IPS DF 6.9 (cell line): ENCODE results near the gene PREP.
"Not testable (repeated sequence)": the region's sequence is repeated elsewhere in the genome, so short reads cannot be mapped to it uniquely, and the experiment has no call there.

ENCODE experiments used
- DNase-seq: peaks from one replicate; pipeline ENCODE4 v3.0.0-alpha.2; 2013; ENCODE audit warnings: low read depth, low spot score
- H3K27ac ChIP-seq: one replicate; pipeline ENCODE4 v1.5.1; 2013; ENCODE audit warnings: low read length, control low read depth
- H3K27me3 ChIP-seq: 2 replicates; pipeline ENCODE4 v1.6.1; 2013; ENCODE audit warnings: mild to moderate bottlenecking, low read length; ENCODE audit not compliant: control insufficient read depth, insufficient read depth
- H3K36me3 ChIP-seq: 2 replicates; pipeline ENCODE4 v1.6.1; 2013; ENCODE audit warnings: low read length; ENCODE audit not compliant: control insufficient read depth, insufficient read depth
- H3K4me1 ChIP-seq: 2 replicates; pipeline ENCODE4 v1.6.1; 2013; ENCODE audit warnings: low read length; ENCODE audit not compliant: control insufficient read depth, insufficient read depth
- H3K4me3 ChIP-seq: 2 replicates; pipeline ENCODE4 v1.5.1; 2013; ENCODE audit warnings: mild to moderate bottlenecking, low read length
- H3K9me3 ChIP-seq: 2 replicates; pipeline ENCODE4 v1.6.1; 2013; ENCODE audit warnings: low read length, inconsistent platforms; ENCODE audit not compliant: control insufficient read depth, insufficient read depth
- WGBS: extraction: QIAGEN DNeasy Blood & Tissue Kit; methylation state at CpG from one replicate; pipeline ENCODE4 v1.1.7; 2013; ENCODE audit warnings: mixed read lengths, missing lambda C conversion rate; ENCODE audit not compliant: insufficient read length, insufficient coverage; 5-methylcytosine and 5-hydroxymethylcytosine counted together

The PREP gene

DNA sequence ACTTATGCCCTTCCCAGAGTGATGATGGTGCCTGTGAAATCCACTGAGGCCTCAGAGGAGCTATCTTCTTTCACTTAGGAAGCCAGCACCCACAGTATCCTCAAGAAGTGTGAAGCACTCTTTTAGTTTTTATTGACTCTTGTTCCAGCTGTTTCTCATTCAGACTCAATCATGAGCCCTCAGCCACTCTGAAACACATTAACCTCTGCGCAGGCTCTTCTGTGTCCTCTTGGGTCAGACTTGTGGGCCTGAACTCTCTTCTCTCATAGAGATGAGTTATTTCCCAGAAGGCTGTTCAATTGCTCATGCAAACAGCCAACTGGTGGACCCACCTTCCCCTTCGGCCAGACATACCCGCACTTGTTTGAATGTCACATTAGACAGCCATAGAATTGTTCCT is 27.8 kb upstream of the PREP start:
- Histone ChIP-seq H3K27ac (no peak overlapping the region), H3K4me1 (no peaks in the 10 kb centered on the region), H3K27me3 (no peaks in the 10 kb centered on the region), H3K9me3 (no peaks in the 10 kb centered on the region), H3K36me3 (no peaks in the 10 kb centered on the region), H3K4me3 (no peak overlapping the region)
- no CpG with 5 or more reads among the region's 3 CpGs for WGBS
- DNase-seq = no peak

DNA sequence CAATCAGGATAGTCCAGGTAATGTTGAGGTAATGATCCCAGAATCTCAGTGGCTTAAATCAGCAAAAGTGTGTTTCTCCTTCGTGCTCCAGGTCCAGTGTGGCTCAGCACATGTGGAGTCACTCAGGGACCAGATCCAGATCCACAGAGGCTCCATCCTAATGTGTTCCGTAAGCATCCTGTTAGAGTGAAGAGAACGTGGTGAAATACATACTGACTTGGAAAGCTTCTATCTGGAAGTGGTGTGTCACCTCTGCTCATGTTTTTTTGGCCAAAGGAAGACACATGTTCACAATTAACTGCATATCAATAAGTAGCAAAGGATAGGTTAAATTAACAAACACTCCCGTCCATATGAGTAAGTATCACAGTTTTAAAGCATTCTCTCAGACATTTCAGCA is 26.8 kb upstream of the PREP start:
- no peak overlapping the region for H3K4me3 ChIP-seq
- no CpG with 5 or more reads among the region's 4 CpGs for WGBS
- H3K36me3 ChIP-seq = no peaks in the 10 kb centered on the region
- H3K4me1 ChIP-seq = no peaks in the 10 kb centered on the region
- no peak for DNase-seq
- no peak overlapping the region for H3K27ac ChIP-seq
- no peaks in the 10 kb centered on the region for H3K27me3 ChIP-seq
- no peaks in the 10 kb centered on the region for H3K9me3 ChIP-seq

DNA sequence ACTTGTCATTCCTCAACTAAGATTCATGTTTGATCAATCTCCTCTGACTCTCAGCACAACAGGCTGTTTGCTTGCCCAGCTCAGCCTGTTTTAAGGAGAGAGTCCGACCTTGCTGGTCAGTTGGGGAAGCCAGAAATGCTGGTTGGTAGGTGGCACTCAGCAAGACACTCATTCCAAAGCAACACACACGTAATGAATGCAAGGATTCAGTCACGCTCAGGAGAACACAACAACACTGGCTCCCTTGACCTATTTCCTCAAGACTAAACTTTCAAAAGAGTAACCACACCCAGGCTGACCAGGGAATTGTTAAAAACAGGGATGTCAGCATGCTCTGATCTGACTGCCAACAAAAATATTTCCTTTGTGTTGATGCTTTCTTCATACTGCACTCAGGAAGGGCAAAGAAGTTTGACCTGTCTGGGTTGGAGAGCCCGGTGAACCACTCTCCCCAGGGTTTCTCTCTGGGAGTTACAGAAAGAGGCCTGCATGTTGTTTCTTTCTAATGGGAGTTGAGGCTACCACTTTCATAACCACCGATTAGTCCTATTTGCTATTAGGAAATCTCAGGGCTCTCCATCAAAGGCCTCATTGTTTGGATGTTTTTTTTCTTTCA is 25.6 kb upstream of the PREP start:
- H3K27ac ChIP-seq = no peak overlapping the region

DNA sequence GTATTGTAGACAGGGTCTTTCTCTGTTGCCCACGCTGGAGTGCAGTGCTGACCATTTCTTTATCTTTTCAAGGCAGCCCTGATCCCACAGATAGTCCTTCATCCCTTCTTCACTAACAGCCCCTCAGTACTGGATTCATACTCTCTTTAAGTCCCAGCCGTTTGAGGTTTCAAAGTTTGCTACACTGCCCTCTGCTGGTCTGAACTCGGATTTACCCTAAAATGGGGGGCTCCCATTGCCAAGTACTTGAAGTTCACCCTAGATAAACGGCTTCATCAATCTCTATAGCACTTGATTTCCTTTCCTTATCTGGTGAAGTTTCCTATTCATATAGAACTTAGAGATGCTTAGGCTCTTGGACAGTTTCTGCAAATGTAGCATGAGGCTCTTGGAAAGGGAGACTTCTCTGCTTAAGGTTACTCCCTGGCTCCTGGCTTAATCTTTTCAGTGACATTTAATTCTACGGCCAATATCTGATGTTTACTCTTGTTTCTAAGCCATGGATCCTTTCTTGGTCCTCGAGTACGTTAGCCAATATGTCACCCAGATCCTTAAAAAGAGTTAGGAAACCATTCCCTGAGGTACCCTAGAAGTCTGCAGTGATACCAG is 21.4 kb upstream of the PREP start:
- no peak for DNase-seq

More for the DNA sequence above, 25.6 kb upstream of the PREP start:
- DNase-seq = no peak
- no peak overlapping the region for H3K4me3 ChIP-seq
- H3K9me3 ChIP-seq = no peaks in the 10 kb centered on the region
- no peaks in the 10 kb centered on the region for H3K27me3 ChIP-seq
- H3K4me1 ChIP-seq = no peaks in the 10 kb centered on the region
- no CpG with 5 or more reads among the region's 5 CpGs for WGBS
- no peaks in the 10 kb centered on the region for H3K36me3 ChIP-seq

DNA sequence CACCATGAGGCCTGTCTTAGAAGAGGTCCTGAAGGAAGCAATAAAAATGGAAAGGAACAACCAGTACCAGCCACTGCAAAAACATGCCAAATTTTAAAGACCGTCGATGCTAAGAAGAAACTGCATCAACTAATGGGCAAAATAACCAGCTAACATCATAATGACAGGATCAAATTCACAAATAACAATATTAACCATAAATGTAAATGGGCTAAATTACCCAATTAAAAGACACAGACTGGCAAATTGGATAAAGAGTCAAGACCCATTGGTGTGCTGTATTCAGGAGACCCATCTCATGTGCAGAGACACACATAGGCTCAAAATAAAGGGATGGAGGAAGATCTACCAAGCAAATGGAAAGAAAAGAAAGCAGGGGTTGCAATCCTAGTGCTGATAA is 14.1 kb upstream of the PREP start:
- H3K4me3 ChIP-seq, H3K9me3 ChIP-seq, H3K27me3 ChIP-seq, H3K36me3 ChIP-seq, DNase-seq, H3K4me1 ChIP-seq, H3K27ac ChIP-seq: not testable (repeated sequence)
- no CpG with 5 or more reads among the region's 2 CpGs for WGBS

More for the DNA sequence above, 21.4 kb upstream of the PREP start:
- H3K9me3 ChIP-seq = no peaks in the 10 kb centered on the region
- no peaks in the 10 kb centered on the region for H3K4me1 ChIP-seq
- no CpG with 5 or more reads among the region's 7 CpGs for WGBS
- H3K4me3 ChIP-seq = no peak overlapping the region
- H3K27me3 ChIP-seq = no peaks in the 10 kb centered on the region
- no peaks in the 10 kb centered on the region for H3K36me3 ChIP-seq
- no peak overlapping the region for H3K27ac ChIP-seq

DNA sequence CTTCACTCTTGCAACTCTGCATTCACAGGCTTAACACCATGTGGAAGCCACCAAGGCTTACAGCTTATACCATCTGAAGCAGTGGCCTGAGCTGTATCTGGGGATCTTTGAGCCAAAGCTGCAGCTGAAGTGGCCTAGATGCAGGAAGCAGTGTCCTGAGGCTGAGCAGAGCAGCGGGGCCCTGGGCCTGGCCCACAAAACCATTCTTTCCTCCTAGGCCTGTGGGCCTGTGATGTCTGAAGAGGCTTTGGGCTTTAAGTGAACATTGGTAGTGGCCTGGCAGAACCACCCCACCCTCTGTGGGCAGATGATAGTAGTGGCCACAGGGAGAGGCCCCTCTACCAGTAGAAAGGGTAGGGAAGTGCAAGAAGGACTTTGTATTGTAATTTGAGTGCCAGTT is 6.9 kb upstream of the PREP start:
- Histone ChIP-seq H3K36me3 (no peaks in the 10 kb centered on the region), H3K4me3 (no peak overlapping the region), H3K27me3 (no peaks in the 10 kb centered on the region), H3K4me1 (no peaks in the 10 kb centered on the region), H3K9me3 (peaks cover 3% of the 10 kb centered on the region; the same call in 1 of the 2 replicates), H3K27ac (no peak overlapping the region)
- no peak for DNase-seq
- WGBS = no CpG with 5 or more reads among the region's 1 CpG

DNA sequence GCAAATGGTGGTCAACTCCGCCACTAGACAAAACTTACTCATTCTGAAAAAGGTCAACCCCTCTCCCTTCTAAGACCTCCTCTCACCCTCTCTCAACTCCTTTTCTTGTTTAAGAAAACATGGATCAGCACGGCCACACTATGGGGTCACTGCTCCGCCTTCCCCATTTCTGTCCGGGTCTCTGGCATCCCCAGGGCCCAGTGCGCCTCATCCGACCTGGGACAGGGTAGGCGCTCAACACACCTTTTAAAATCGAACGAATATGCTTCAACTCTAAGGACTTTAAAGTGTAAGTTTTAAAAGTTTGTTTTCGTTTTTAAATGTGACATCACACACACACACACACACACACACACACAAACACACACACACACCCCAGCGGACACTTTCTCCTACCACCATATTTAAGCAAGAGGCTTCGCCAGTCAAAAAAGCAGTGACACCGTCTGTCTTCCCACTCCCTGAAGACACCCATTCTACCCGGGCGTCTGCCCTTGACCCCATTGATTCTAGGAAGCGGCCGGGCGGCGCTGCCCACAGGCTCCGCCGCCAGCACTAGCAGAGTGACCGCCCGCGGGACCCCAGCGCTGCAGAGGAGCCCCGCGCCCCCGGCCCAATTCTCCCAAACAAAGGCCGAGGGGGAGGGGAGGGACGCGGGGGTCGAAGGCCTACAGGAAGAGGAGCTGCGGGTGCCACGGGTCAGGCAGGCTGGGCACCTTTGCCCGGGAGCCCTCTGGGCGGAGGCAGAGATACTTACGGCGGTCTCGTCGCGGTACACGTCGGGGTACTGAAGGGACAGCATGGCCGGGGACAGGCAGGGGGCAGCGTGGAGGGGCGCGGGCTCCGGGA is 568 bp downstream of the PREP start:
- no peak for DNase-seq
- peak overlapping the region; percentile 91 for H3K4me3 ChIP-seq
- no peaks in the 10 kb centered on the region for H3K36me3 ChIP-seq
- no CpG with 5 or more reads among the region's 48 CpGs for WGBS
- no peaks in the 10 kb centered on the region for H3K27me3 ChIP-seq
- H3K4me1 ChIP-seq = peaks cover 4% of the 10 kb centered on the region; the same call in 1 of the 2 replicates
- no peaks in the 10 kb centered on the region for H3K9me3 ChIP-seq
- no peak overlapping the region for H3K27ac ChIP-seq

DNA sequence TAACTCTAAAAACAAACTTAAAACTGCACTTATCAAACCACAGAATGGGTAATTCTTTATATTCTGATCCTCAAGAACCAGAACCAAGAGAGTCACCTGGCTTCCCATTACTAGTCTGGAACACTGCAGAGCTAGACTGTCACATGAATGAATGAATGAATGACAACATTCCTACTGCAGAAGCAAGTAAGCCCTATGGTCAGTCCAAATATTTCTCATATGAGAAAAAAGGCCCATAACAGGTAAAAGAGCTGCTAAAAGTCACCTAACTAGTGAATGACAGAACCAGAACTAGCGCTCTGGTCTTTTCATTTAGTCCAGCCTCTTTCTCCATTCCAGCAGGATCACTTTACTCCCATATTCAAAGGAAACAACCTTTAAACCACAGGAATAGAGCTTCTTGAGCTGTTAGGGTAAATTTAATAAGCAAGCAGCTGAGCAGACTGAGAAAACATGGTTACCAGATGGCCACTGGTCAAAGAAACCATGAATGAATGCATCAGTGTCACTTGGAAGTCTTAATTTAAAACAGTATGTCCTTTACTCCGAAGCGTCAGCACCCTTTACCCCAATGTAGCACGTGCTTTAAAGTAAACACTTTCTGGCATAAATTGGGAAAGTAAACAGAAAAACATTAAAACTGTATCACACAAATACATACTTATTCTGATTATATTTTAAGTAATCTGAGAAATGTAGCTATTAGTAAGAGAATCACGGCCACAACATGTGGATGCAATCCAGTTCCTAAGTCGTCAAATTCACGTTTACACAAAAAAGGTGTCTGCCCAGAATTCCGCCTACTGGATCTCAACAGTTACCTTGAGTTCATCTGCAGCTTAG is 1.4 kb downstream of the PREP start:
- Histone ChIP-seq H3K27me3 (no peaks in the 10 kb centered on the region), H3K27ac (no peak overlapping the region), H3K4me1 (peaks cover 4% of the 10 kb centered on the region; the same call in 1 of the 2 replicates), H3K9me3 (no peaks in the 10 kb centered on the region), H3K4me3 (peak overlapping the region; percentile 91; the same call in 1 of the 2 replicates), H3K36me3 (no peaks in the 10 kb centered on the region)
- WGBS = no CpG with 5 or more reads among the region's 8 CpGs
- no peak for DNase-seq

DNA sequence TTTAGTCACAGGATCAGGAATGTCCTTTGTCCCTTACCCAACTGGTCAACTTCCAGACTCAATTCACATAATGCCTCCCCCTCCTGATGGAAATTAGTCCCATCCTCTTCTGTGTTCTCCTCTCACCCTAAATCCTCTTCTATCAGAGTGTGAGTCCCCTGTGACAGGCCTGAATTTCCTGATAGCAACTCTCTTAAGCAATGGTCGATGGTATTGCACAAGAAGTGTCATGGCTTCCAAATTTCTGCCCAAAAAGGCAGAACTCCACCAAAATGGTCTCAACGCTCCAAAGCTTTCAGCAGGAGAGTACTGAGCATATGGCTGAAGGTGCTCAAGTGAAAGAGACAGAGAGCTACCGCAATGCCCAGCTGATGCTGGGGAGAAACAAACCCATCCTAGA is 2.4 kb downstream of the PREP start:
- WGBS = no CpG with 5 or more reads among the region's 3 CpGs
- H3K9me3 ChIP-seq = no peaks in the 10 kb centered on the region
- H3K4me1 ChIP-seq = peaks cover 4% of the 10 kb centered on the region; the same call in 1 of the 2 replicates
- no peaks in the 10 kb centered on the region for H3K27me3 ChIP-seq
- 0 out of 2 replicates have a peak, but pooled peaks cover 4% of the 10 kb centered on the region for H3K36me3 ChIP-seq
- H3K27ac ChIP-seq = no peak overlapping the region
- DNase-seq = no peak
- no peak overlapping the region for H3K4me3 ChIP-seq

DNA sequence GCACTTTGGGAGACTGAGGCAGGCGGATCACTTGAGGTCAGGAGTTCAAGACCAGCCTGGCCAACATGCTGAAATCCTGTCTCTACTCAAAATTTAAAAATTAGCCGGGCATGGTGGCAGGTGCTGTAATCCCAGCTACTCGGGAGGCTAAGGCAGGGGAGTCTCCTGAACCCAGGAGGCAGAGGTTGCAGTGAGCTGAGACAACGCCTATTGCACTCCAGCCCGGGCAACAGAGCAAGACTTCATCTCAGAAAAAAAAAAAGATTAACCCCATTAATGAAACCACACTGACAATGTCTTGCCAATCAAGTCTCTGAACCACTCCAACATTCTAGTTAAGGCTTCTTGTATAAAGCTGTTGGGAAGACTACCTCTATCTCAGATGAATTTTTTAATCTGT is 4.0 kb downstream of the PREP start:
- WGBS = no CpG with 5 or more reads among the region's 5 CpGs
- Histone ChIP-seq H3K36me3 (0 out of 2 replicates have a peak, but pooled peaks cover 4% of the 10 kb centered on the region), H3K4me3 (no peak overlapping the region), H3K9me3 (no peaks in the 10 kb centered on the region), H3K4me1 (peaks cover 4% of the 10 kb centered on the region; the same call in 1 of the 2 replicates), H3K27me3 (no peaks in the 10 kb centered on the region), H3K27ac (no peak overlapping the region)
- no peak for DNase-seq
